ENCODE measurements around the gene CEP295NL. TPM values are rescaled to one million over a fixed set of nuclear protein-coding genes. Genes with fewer than 3 reads are reported as not detected.

CEP295NL gene
- total RNA-seq, 1 experiment from 2014 or later = 1.5 TPM

GRCh38 chr17:78897664-78898047, 5.3 kb downstream of the CEP295NL start:
- no peaks in the 10 kb centered on the region for H3K27me3 ChIP-seq (replicated peaks; ENCODE audit: insufficient read depth, low read depth, low read length, poor library complexity)
- H3K36me3 ChIP-seq (ENCODE audit: insufficient read depth, low read length, poor library complexity, severe bottlenecking) = no peaks in the 10 kb centered on the region
- no peaks in the 10 kb centered on the region for H3K4me1 ChIP-seq (ENCODE audit: insufficient read depth, low read length, poor library complexity, severe bottlenecking)
- H3K27ac ChIP-seq (ENCODE audit: low read depth, low read length, poor library complexity, severe bottlenecking) = no peak overlapping the region
- ChIA-PET POLR2A (ENCODE audit: low non-redundant PET) (no interaction called here), CTCF (no interaction called here)
- no TSS peak for BruUV-seq (replicated peaks)
- DNase-seq (ENCODE audit: low spot score) = no peak
- TF ChIP-seq EZH2 (IDR thresholded peaks at IDR 0.05; ENCODE audit: borderline replicate concordance, low read depth, low read length, poor library complexity, severe bottlenecking) (no peak), CTCF (conservative IDR thresholded peaks at IDR 0.05; ENCODE audit: low read depth, low read length) (no peak)
- no peaks in the 10 kb centered on the region for H3K9me3 ChIP-seq (ENCODE audit: low read depth, low read length, poor library complexity, severe bottlenecking)
- no peak overlapping the region for H3K4me3 ChIP-seq (ENCODE audit: low read depth, low read length, poor library complexity, severe bottlenecking)
- intact Hi-C loops (cut with micrococcal nuclease; ENCODE audit: unreplicated experiment) = no loop called here

- no TSS peak for BruUV-seq (replicated peaks)
- H3K27me3 ChIP-seq (replicated peaks; ENCODE audit: insufficient read depth, low read depth, low read length, poor library complexity) = no peaks in the 10 kb centered on the region
- H3K9me3 ChIP-seq (ENCODE audit: low read depth, low read length, poor library complexity, severe bottlenecking) = no peaks in the 10 kb centered on the region
- no peak overlapping the region for H3K4me3 ChIP-seq (ENCODE audit: low read depth, low read length, poor library complexity, severe bottlenecking)
- CTCF ChIA-PET = no interaction called here
- no peak for DNase-seq (ENCODE audit: low spot score)
- intact Hi-C loops (cut with micrococcal nuclease; ENCODE audit: unreplicated experiment) = no loop called here
- TF ChIP-seq EZH2 (IDR thresholded peaks at IDR 0.05; ENCODE audit: borderline replicate concordance, low read depth, low read length, poor library complexity, severe bottlenecking) (no peak), CTCF (conservative IDR thresholded peaks at IDR 0.05; ENCODE audit: low read depth, low read length) (no peak)
- no peak overlapping the region for H3K27ac ChIP-seq (ENCODE audit: low read depth, low read length, poor library complexity, severe bottlenecking)
- POLR2A ChIA-PET (ENCODE audit: low non-redundant PET) = interaction anchor here (0.8 kb wide), 1 partner anchor 1596 kb away, joined by 4 read pairs; no protein-coding TSS in a partner anchor
- H3K36me3 ChIP-seq (ENCODE audit: insufficient read depth, low read length, poor library complexity, severe bottlenecking) = no peaks in the 10 kb centered on the region
- no peaks in the 10 kb centered on the region for H3K4me1 ChIP-seq (ENCODE audit: insufficient read depth, low read length, poor library complexity, severe bottlenecking)
Observed at GRCh38 chr17:78896834-78897663, 6.0 kb downstream of the CEP295NL start.

- ChIA-PET POLR2A (ENCODE audit: low non-redundant PET) (interaction anchor here (0.8 kb wide), 1 partner anchor 1597 kb away, joined by 4 read pairs; no protein-coding TSS in a partner anchor), CTCF (interaction anchor here (0.5 kb wide), 1 partner anchor 18 kb away, joined by 3 read pairs; no protein-coding TSS in a partner anchor)
- H3K9me3 ChIP-seq (ENCODE audit: low read depth, low read length, poor library complexity, severe bottlenecking) = no peaks in the 10 kb centered on the region
- no TSS peak for BruUV-seq (replicated peaks)
- no peak for DNase-seq (ENCODE audit: low spot score)
- no peaks in the 10 kb centered on the region for H3K4me1 ChIP-seq (ENCODE audit: insufficient read depth, low read length, poor library complexity, severe bottlenecking)
- intact Hi-C loops (cut with micrococcal nuclease; ENCODE audit: unreplicated experiment) = no loop called here
- H3K36me3 ChIP-seq (ENCODE audit: insufficient read depth, low read length, poor library complexity, severe bottlenecking) = no peaks in the 10 kb centered on the region
- H3K27me3 ChIP-seq (replicated peaks; ENCODE audit: insufficient read depth, low read depth, low read length, poor library complexity) = no peaks in the 10 kb centered on the region
- no peak overlapping the region for H3K27ac ChIP-seq (ENCODE audit: low read depth, low read length, poor library complexity, severe bottlenecking)
- no peak overlapping the region for H3K4me3 ChIP-seq (ENCODE audit: low read depth, low read length, poor library complexity, severe bottlenecking)
- TF ChIP-seq EZH2 (IDR thresholded peaks at IDR 0.05; ENCODE audit: borderline replicate concordance, low read depth, low read length, poor library complexity, severe bottlenecking) = no peak
- TF ChIP-seq CTCF (conservative IDR thresholded peaks at IDR 0.05; ENCODE audit: low read depth, low read length) = no peak
Observed at GRCh38 chr17:78896091-78896833, 6.7 kb downstream of the CEP295NL start.
